HCT116 (cell line): ENCODE data around the gene EIPR1. TPM values are rescaled to one million over a fixed set of nuclear protein-coding genes. Genes with fewer than 3 reads are reported as not detected.

ENCODE experiments used
- ATAC-seq: fragments of 200-7000 bp; cut with Tn5 transposase; 2 replicates; pipeline ENCODE4 v1.9.1; 2020; ENCODE audit warnings: mild to moderate bottlenecking, moderate library complexity
- BruUV-seq: library from RNA; stranded (reverse); fragments of 400-500 nt; replicated peaks from 2 replicates; lab custom pipeline; 2021; lab: Mats Ljungman, UMichigan
- CTCF ChIA-PET: fragments of 300-600 bp; sonication (Branson Sonifier 250); formaldehyde crosslinking; loops from one replicate; lab custom pipeline; 2021; ENCODE audit warnings: antibody characterized with exemption; lab: Charles Lee
- POLR2A ChIA-PET: fragments of 300-600, 350-600 bp; sonication (Branson Sonifier 250); formaldehyde crosslinking; loops from one replicate; lab custom pipeline; 2021; ENCODE audit warnings: antibody characterized with exemption; lab: Charles Lee
- RAD21 ChIA-PET, 2 experiments: fragments of 300-600 bp; sonication (Branson Sonifier 250); formaldehyde crosslinking; loops; one replicate each; lab custom pipeline; 2023; ENCODE audit warnings: low total read pairs in 2 of 2; ENCODE audit not compliant: uncharacterized antibody in 2 of 2, unreplicated experiment in 2 of 2, low non-redundant PET in 1 of 2; lab: Charles Lee
- DNase-seq: peaks from one replicate; pipeline ENCODE4 v3.0.0-alpha.2; 2010; ENCODE audit warnings: low read depth, low spot score
- H2AFZ ChIP-seq: fragments of 200-600 bp; shearing (Covaris generic), sonication (generic); 2 replicates; pipeline ENCODE4 v1.6.1; 2017; ENCODE audit warnings: low read depth, mixed run types, mixed read lengths, antibody characterized with exemption, low read length; ENCODE audit not compliant: poor library complexity, severe bottlenecking
- H3K27ac ChIP-seq: 2 replicates; pipeline ENCODE4 v1.5.1; 2012; ENCODE audit warnings: low read depth, low read length
- H3K27me3 ChIP-seq: fragments of 200-600 bp; sonication (generic); 2 replicates; pipeline ENCODE4 v1.6.1; 2016; ENCODE audit warnings: mixed run types, low read length, mixed read lengths; ENCODE audit not compliant: insufficient read depth
- H3K36me3 ChIP-seq, 2 experiments: fragments of 200-500 bp in 1 of 2; fragments of 200-600 bp in 1 of 2; sonication (Bioruptor generic) in 1 of 2; sonication (generic) in 1 of 2; 2 replicates each; pipeline versions ENCODE4 v1.5.1 to v1.6.1; 2014 to 2016; ENCODE audit warnings: low read length in 2 of 2, inconsistent platforms in 1 of 2, mixed read lengths in 1 of 2, mixed run types in 1 of 2; ENCODE audit not compliant: insufficient read depth in 2 of 2, control insufficient read depth in 1 of 2
- H3K4me1 ChIP-seq, 2 experiments: fragments of 200-600 bp in 1 of 2; sonication (generic) in 1 of 2; 2 replicates each; pipeline versions ENCODE4 v1.5.1 to v1.6.1; 2012 to 2017; ENCODE audit warnings: low read length in 2 of 2, inconsistent platforms in 1 of 2, mild to moderate bottlenecking in 1 of 2, mixed read lengths in 1 of 2, mixed run types in 1 of 2, moderate library complexity in 1 of 2; ENCODE audit not compliant: insufficient read depth in 2 of 2, control insufficient read depth in 1 of 2
- H3K4me2 ChIP-seq: fragments of 200-600 bp; sonication (generic); 2 replicates; pipeline ENCODE4 v1.6.1; 2017; ENCODE audit warnings: mixed run types, low read length, mixed read lengths
- H3K4me3 ChIP-seq, 2 experiments: fragments of 200-600 bp in 1 of 2; sonication (generic) in 1 of 2; replicated peaks in 1 of 2; 2 replicates each; pipeline ENCODE4 v1.5.1; 2011 to 2016; ENCODE audit warnings: low read length in 2 of 2, control low read depth in 1 of 2, low read depth in 1 of 2, mild to moderate bottlenecking in 1 of 2, mixed read lengths in 1 of 2, mixed run types in 1 of 2
- H3K79me2 ChIP-seq: fragments of 200-600 bp; sonication (generic); 2 replicates; pipeline ENCODE4 v1.6.1; 2017; ENCODE audit warnings: mild to moderate bottlenecking, mixed run types, low read length, moderate library complexity, mixed read lengths; ENCODE audit not compliant: insufficient read depth
- H3K9ac ChIP-seq: fragments of 200-600 bp; sonication (generic); 2 replicates; pipeline ENCODE4 v1.6.1; 2016; ENCODE audit warnings: low read length, mixed read lengths
- H3K9me2 ChIP-seq: fragments of 200-600 bp; sonication (generic), shearing (Covaris generic); 2 replicates; pipeline ENCODE4 v1.6.1; 2017; ENCODE audit warnings: mixed run types, mild to moderate bottlenecking, moderate library complexity; ENCODE audit not compliant: insufficient read depth
- H3K9me3 ChIP-seq, 2 experiments: fragments of 200-500 bp in 1 of 2; fragments of 200-600 bp in 1 of 2; sonication (Bioruptor generic) in 1 of 2; sonication (generic) in 1 of 2; 2 replicates each; pipeline ENCODE4 v1.6.1; 2014 to 2017; ENCODE audit warnings: low read length in 2 of 2, mixed read lengths in 2 of 2, inconsistent platforms in 1 of 2, low read depth in 1 of 2, mild to moderate bottlenecking in 1 of 2, mixed run types in 1 of 2, moderate library complexity in 1 of 2; ENCODE audit not compliant: control insufficient read depth in 1 of 2, insufficient read depth in 1 of 2
- H4K20me1 ChIP-seq: fragments of 200-600 bp; sonication (generic), shearing (Covaris generic); 2 replicates; pipeline ENCODE4 v1.6.1; 2017; ENCODE audit warnings: mixed run types, mild to moderate bottlenecking, moderate library complexity; ENCODE audit not compliant: insufficient read depth
- ATF3 ChIP-seq: IDR thresholded peaks from 2 replicates; pipeline ENCODE4 v1.6.1; 2012
- CEBPB ChIP-seq: IDR thresholded peaks from 2 replicates; pipeline ENCODE4 v1.6.1; 2012; ENCODE audit warnings: low read depth
- ELF1 ChIP-seq: IDR thresholded peaks from 2 replicates; pipeline ENCODE4 v1.6.1; 2012; ENCODE audit warnings: low read depth, borderline replicate concordance
- FOSL1 ChIP-seq: IDR thresholded peaks from 2 replicates; pipeline ENCODE4 v1.6.1; 2012; ENCODE audit warnings: low read depth
- POLR2A ChIP-seq: IDR thresholded peaks from 2 replicates; pipeline ENCODE4 v1.7.0; 2011; ENCODE audit warnings: borderline replicate concordance; ENCODE audit not compliant: insufficient read depth, insufficient read length; ENCODE audit errors: extremely low read depth
- POLR2AphosphoS5 ChIP-seq: IDR thresholded peaks from 2 replicates; pipeline ENCODE4 v1.6.1; 2011; ENCODE audit warnings: mild to moderate bottlenecking, low read depth, low read length, moderate library complexity
- RAD21 ChIP-seq: IDR thresholded peaks from 2 replicates; pipeline ENCODE4 v1.6.1; 2012; ENCODE audit warnings: low read depth, mild to moderate bottlenecking
- SIN3A ChIP-seq: IDR thresholded peaks from 2 replicates; pipeline ENCODE4 v1.6.1; 2012; ENCODE audit warnings: low read depth
- TCF7L2 ChIP-seq: IDR thresholded peaks from 2 replicates; pipeline ENCODE4 v1.7.0; 2011; ENCODE audit warnings: borderline replicate concordance, inconsistent platforms; ENCODE audit not compliant: insufficient read depth, insufficient read length; ENCODE audit errors: extremely low read depth
- YY1 ChIP-seq: IDR thresholded peaks from 2 replicates; pipeline ENCODE4 v1.6.1; 2011; ENCODE audit warnings: low read length, low read depth, moderate library complexity, mild to moderate bottlenecking; ENCODE audit not compliant: insufficient replicate concordance; ENCODE audit errors: extremely low read depth
- ZFX ChIP-seq: fragments of 450-650 bp; IDR thresholded peaks from 2 replicates; pipeline ENCODE4 v1.6.1; 2017
- intact Hi-C: fragments of 100-400 bp; cut with micrococcal nuclease; formaldehyde crosslinking; loops from 2 replicates; pipeline ENCODE4 v1.10.0; 2022
- total RNA-seq: library from RNA; stranded (reverse); gene quantifications from one replicate; pipeline ENCODE4 v1.2.1, GENCODE V29; 2021; ENCODE audit not compliant: unreplicated experiment

Gene EIPR1
- total RNA-seq, 1 experiment from 2014 or later: 36.9 TPM

DNA sequence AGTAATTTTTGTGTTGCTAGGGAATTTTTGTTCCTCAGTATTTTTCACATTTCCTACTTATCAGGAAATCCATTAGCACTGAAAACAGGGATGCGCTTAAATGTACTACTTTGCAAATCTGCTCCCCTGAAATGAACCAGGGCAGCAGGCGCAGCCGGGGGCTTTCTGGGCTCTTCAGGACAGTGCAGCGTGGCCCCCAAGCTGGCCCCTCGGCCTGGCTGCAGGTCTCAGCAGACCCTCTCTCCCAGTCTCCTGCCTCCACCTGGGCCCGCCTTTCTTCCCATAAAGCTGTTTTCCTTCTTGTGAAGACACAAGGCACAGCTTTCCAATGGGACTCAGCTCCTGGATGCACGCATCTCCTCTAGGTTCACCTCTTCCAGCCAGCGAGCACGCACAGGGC is 35.3 kb downstream of the EIPR1 start:
- intact Hi-C loops: no loop called here
- CTCF ChIA-PET: no interaction called here
- Histone ChIP-seq H3K79me2 (peaks cover 3% of the 10 kb centered on the region; the same call in 1 of the 2 replicates), H3K9ac (no peak overlapping the region), H3K36me3 (peaks cover 0 to 2% of the 10 kb centered on the region in 2 experiments; a peak in 1 of 4 replicates), H3K4me1 (no peaks in the 10 kb centered on the region), H3K4me2 (no peak overlapping the region), H3K27ac (no peak overlapping the region), H3K9me3 (no peaks in the 10 kb centered on the region), H3K9me2 (no peaks in the 10 kb centered on the region), H2AFZ (no peak overlapping the region), H3K27me3 (no peaks in the 10 kb centered on the region), H3K4me3 (no peak overlapping the region), H4K20me1 (no peaks in the 10 kb centered on the region)
- no peak for ATAC-seq
- no TSS peak for BruUV-seq
- TF ChIP-seq ATF3 (no peak), ZFX (no peak), SIN3A (no peak), RAD21 (no peak), YY1 (no peak), FOSL1 (no peak), TCF7L2 (no peak), CEBPB (no peak)
- RAD21 ChIA-PET: no interaction called here
- POLR2A ChIA-PET: no interaction called here
- DNase-seq: no peak

DNA sequence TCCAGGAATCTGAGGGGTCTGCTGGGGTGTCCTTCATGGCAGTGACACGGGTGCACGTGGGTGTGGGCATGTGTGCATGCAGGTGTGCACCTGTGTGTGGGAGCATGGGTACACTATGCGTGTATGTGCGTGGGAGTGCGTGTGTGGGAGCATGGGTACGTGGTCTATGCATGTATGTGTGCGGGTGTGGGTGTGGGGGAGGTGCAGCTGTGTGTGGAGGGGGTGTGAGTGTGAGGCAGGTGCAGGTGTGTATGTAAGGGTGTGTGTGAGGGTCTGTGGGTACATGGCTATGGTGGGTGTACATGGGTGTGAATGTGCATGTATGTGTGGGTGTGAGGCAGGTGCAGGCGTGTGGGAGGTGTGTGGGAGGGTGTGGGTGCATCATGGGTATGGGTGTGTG is 36.3 kb downstream of the EIPR1 start:
- ChIA-PET POLR2A (no interaction called here), RAD21 (no interaction called here), CTCF (no interaction called here)
- Histone ChIP-seq H3K4me1 (no peaks in the 10 kb centered on the region), H3K79me2 (no peaks in the 10 kb centered on the region), H3K27ac (no peak overlapping the region), H3K27me3 (no peaks in the 10 kb centered on the region), H4K20me1 (no peaks in the 10 kb centered on the region), H3K9me3 (no peaks in the 10 kb centered on the region), H2AFZ (no peak overlapping the region), H3K9me2 (no peaks in the 10 kb centered on the region), H3K4me2 (no peak overlapping the region), H3K36me3 (peaks cover 0 to 2% of the 10 kb centered on the region in 2 experiments; a peak in 1 of 4 replicates), H3K9ac (no peak overlapping the region), H3K4me3 (no peak overlapping the region)
- intact Hi-C loops: no loop called here
- TF ChIP-seq ELF1: no peak
- TF ChIP-seq POLR2A: no peak
- TF ChIP-seq POLR2AphosphoS5: no peak
- no TSS peak for BruUV-seq
- ATAC-seq: no peak
- no peak for DNase-seq
